ENCODE results near the gene TRIM32. TPM values are rescaled to one million over a fixed set of nuclear protein-coding genes. Genes with fewer than 3 reads are reported as not detected.

Gene TRIM32
- polyA plus RNA-seq, 3 donors, result 0.40 to 1.4 (median 1.3) TPM

GRCh38 chr9:116750510-116750909 lies 63.4 kb downstream of the TRIM32 start:
- no peak overlapping the region for H3K27ac Mint-ChIP-seq
- H3K27me3 Mint-ChIP-seq (ENCODE audit: low read depth in 3 of 3), result peaks cover 0 to 5% (median 0%) of the 10 kb centered on the region in 3 donors
- H3K4me3 ChIP-seq (replicated peaks in 1 of 3; ENCODE audit: low read depth in 2 of 3, low read length in 3 of 3), result no peak overlapping the region
- no peaks in the 10 kb centered on the region for H3K9me3 ChIP-seq (replicated peaks in 1 of 2; ENCODE audit: control insufficient read depth in 1 of 2, insufficient read depth in 1 of 2, low read length in 2 of 2)
- H3K27ac ChIP-seq (ENCODE audit: low read depth in 1 of 2, low read length in 2 of 2), result no peak overlapping the region
- intact Hi-C loops (cut with micrococcal nuclease), result no loop called here
- H3K36me3 ChIP-seq (replicated peaks in 1 of 2; ENCODE audit: control insufficient read depth in 1 of 2, insufficient read depth in 2 of 2, low read length in 2 of 2), result no peaks in the 10 kb centered on the region
- H4K20me1 ChIP-seq (ENCODE audit: insufficient read depth, low read length), result no peaks in the 10 kb centered on the region
- no peak overlapping the region for H3K4me2 ChIP-seq (replicated peaks; ENCODE audit: extremely low read depth, low read length, poor library complexity, severe bottlenecking)
- no peaks in the 10 kb centered on the region for H3K79me2 ChIP-seq (ENCODE audit: insufficient read depth, low read length)
- WGBS (ENCODE audit: insufficient coverage), result no CpG with 5 or more reads among the region's 2 CpGs
- H3K4me1 Mint-ChIP-seq, result no peaks in the 10 kb centered on the region
- H3K36me3 Mint-ChIP-seq, result no peaks in the 10 kb centered on the region
- H3K4me3 Mint-ChIP-seq, result no peak overlapping the region
- no peak for TF ChIP-seq CTCF (IDR thresholded peaks at IDR 0.05)
- no peak overlapping the region for H3K9ac ChIP-seq (ENCODE audit: insufficient read depth, low read length, poor library complexity, severe bottlenecking)
- H3K4me1 ChIP-seq (ENCODE audit: control insufficient read depth in 1 of 2, insufficient read depth in 2 of 2, low read length in 2 of 2), result no peaks in the 10 kb centered on the region
- H3K9me3 Mint-ChIP-seq, result peaks cover 0 to 5% (median 3%) of the 10 kb centered on the region in 7 donors
- no peaks in the 10 kb centered on the region for H3K27me3 ChIP-seq (ENCODE audit: control insufficient read depth in 2 of 2, insufficient read depth in 2 of 2, low read length in 2 of 2)
- no peak for DNase-seq
- H2AFZ ChIP-seq (ENCODE audit: insufficient read depth, low read depth, low read length, poor library complexity, severe bottlenecking), result no peak overlapping the region

All from CD14-positive monocyte (primary cell).